Fibroblast of lung (primary cell): ENCODE results near the gene ASXL1. TPM values are rescaled to one million over a fixed set of nuclear protein-coding genes. Genes with fewer than 3 reads are reported as not detected.

Experiments
- DNase-seq, 2 donors: peaks; one replicate each; pipeline versions ENCODE4 v3.0.0 to v3.0.0-alpha.2; 2010; ENCODE audit warnings: low read depth in 2 of 2
- H2AFZ ChIP-seq: 2 replicates; pipeline ENCODE4 v1.5.1; 2012; ENCODE audit warnings: low read length, control low read depth, inconsistent platforms
- H3K27ac ChIP-seq: 2 replicates; pipeline ENCODE4 v1.5.1; 2011; ENCODE audit warnings: low read length, control low read depth; ENCODE audit not compliant: insufficient read depth
- H3K27me3 ChIP-seq: 2 replicates; pipeline ENCODE4 v1.5.1; 2011; ENCODE audit warnings: mild to moderate bottlenecking, low read length; ENCODE audit not compliant: control insufficient read depth, insufficient read depth
- H3K36me3 ChIP-seq: 2 replicates; pipeline ENCODE4 v1.5.1; 2011; ENCODE audit warnings: low read length; ENCODE audit not compliant: control insufficient read depth, insufficient read depth
- H3K4me1 ChIP-seq: 2 replicates; pipeline ENCODE4 v1.5.1; 2011; ENCODE audit warnings: low read length; ENCODE audit not compliant: control insufficient read depth, insufficient read depth; ENCODE audit errors: extremely low read depth
- H3K4me2 ChIP-seq: 2 replicates; pipeline ENCODE4 v1.5.1; 2011; ENCODE audit warnings: low read length, control low read depth; ENCODE audit not compliant: insufficient read depth; ENCODE audit errors: extremely low read depth
- H3K4me3 ChIP-seq, 4 experiments: fragments of 200-600 bp in 1 of 4; sonication (generic) in 1 of 4; replicated peaks in 1 of 4; 2 replicates each; pipeline ENCODE4 v1.5.1; 2011 to 2016; ENCODE audit warnings: low read length in 4 of 4, low read depth in 3 of 4, mild to moderate bottlenecking in 3 of 4, control low read depth in 2 of 4, inconsistent platforms in 1 of 4, mixed read lengths in 1 of 4; ENCODE audit not compliant: insufficient read depth in 1 of 4; ENCODE audit errors: control extremely low read depth in 1 of 4
- H3K79me2 ChIP-seq: 2 replicates; pipeline ENCODE4 v1.5.1; 2012; ENCODE audit warnings: mild to moderate bottlenecking, low read length, inconsistent platforms; ENCODE audit not compliant: control insufficient read depth, insufficient read depth
- H3K9ac ChIP-seq: 2 replicates; pipeline ENCODE4 v1.5.1; 2011; ENCODE audit warnings: mild to moderate bottlenecking, low read length, control low read depth; ENCODE audit not compliant: insufficient read depth
- H3K9me3 ChIP-seq: 2 replicates; pipeline ENCODE4 v1.5.1; 2012; ENCODE audit warnings: low read depth, low read length; ENCODE audit not compliant: control insufficient read depth, insufficient read depth
- H4K20me1 ChIP-seq: 2 replicates; pipeline ENCODE4 v1.5.1; 2011; ENCODE audit warnings: low read length; ENCODE audit not compliant: control insufficient read depth, insufficient read depth; ENCODE audit errors: extremely low read depth
- EZH2 ChIP-seq: IDR thresholded peaks from 2 replicates; pipeline ENCODE4 v1.5.1; 2012; ENCODE audit warnings: low read length, control low read depth, mild to moderate bottlenecking; ENCODE audit errors: missing control alignments
- polyA plus RNA-seq, 2 donors: library from polyadenylated mRNA; depleted of rRNA in 1 of 2; stranded (reverse) in 1 of 2; unstranded in 1 of 2; fragments of >200 nt; gene quantifications; 2 replicates each; pipeline ENCODE4 v1.2.1, GENCODE V29; 2011 to 2012; ENCODE audit warnings: missing spikeins in 1 of 2
- total RNA-seq: library from RNA; depleted of rRNA; stranded (reverse); fragments of >200 nt; gene quantifications from 2 replicates; pipeline ENCODE4 v1.2.1, GENCODE V29; 2014
- TF ChIP-seq, protein P1 (sequence below), 2 donors: IDR thresholded peaks in 1 of 2; conservative IDR thresholded peaks in 1 of 2; 1 replicate in 1 of 2; 2 replicates in 1 of 2; pipeline ENCODE4 v1.5.1; 2011 to 2012; ENCODE audit warnings: low read length in 2 of 2, control low read depth in 1 of 2, inconsistent platforms in 1 of 2, low read depth in 1 of 2, mild to moderate bottlenecking in 1 of 2

ASXL1 gene
- total and polyA plus RNA-seq, 2 donors (not counting 1 experiment from before 2014, with no cell fraction given): 38.0 to 41.1 TPM

DNA sequence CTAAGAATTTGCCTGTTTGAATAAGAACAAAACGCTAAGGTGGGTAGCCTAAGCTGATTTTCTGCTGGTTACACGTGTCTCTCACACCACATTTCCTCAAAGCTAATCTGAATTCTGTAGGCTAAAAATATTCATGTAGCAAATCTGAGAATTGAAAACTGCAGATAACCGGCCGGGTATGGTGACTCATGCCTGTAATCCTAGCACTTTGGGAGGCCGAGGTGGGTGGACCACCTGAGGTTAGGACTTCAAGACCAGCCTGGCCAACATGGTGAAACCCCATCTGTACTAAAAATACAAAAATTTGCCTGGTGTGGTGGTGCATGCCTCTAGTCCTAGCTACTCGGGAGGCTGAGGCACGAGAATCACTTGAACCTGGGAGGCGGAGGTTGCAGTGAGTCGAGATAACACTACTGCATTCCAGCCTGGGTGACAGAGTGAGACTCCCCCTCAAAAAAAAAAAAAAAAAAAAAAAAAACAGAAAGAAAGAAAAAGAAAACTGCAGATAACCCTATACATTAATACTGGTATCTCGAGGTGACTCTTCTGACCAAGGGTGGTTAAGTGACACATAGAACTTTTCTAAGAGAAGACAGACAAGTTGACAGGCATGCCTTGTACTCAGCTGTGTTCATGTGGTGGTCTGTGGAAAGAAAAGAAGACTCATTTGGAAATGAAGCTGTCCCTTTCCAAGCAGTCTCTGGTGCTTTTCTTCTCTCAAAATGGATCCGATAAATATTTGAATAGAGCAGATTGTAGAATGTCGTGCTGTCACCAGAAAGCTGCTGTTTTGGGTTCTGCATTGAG lies 24.7 kb upstream of the ASXL1 start:
- peak in 1 of 2 donors; percentile 43 for DNase-seq
- no peak overlapping the region for H3K9ac ChIP-seq
- H3K9me3 ChIP-seq: no peaks in the 10 kb centered on the region
- H2AFZ ChIP-seq: no peak overlapping the region
- H3K36me3 ChIP-seq: peaks cover 3% of the 10 kb centered on the region
- no peaks in the 10 kb centered on the region for H4K20me1 ChIP-seq
- no peak for TF ChIP-seq EZH2
- TF ChIP-seq, protein P1, sequence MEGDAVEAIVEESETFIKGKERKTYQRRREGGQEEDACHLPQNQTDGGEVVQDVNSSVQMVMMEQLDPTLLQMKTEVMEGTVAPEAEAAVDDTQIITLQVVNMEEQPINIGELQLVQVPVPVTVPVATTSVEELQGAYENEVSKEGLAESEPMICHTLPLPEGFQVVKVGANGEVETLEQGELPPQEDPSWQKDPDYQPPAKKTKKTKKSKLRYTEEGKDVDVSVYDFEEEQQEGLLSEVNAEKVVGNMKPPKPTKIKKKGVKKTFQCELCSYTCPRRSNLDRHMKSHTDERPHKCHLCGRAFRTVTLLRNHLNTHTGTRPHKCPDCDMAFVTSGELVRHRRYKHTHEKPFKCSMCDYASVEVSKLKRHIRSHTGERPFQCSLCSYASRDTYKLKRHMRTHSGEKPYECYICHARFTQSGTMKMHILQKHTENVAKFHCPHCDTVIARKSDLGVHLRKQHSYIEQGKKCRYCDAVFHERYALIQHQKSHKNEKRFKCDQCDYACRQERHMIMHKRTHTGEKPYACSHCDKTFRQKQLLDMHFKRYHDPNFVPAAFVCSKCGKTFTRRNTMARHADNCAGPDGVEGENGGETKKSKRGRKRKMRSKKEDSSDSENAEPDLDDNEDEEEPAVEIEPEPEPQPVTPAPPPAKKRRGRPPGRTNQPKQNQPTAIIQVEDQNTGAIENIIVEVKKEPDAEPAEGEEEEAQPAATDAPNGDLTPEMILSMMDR (conservative IDR thresholded peaks at IDR 0.05 in 1 of 2, IDR thresholded peaks at IDR 0.05 in 1 of 2; ENCODE audit: low read depth in 1 of 2, low read length in 2 of 2): no peak
- H3K79me2 ChIP-seq: no peaks in the 10 kb centered on the region
- H3K27ac ChIP-seq: no peak overlapping the region
- no peak overlapping the region for H3K4me2 ChIP-seq
- H3K27me3 ChIP-seq: no peaks in the 10 kb centered on the region
- H3K4me1 ChIP-seq: peaks cover 4% of the 10 kb centered on the region
- no peak overlapping the region for H3K4me3 ChIP-seq

DNA sequence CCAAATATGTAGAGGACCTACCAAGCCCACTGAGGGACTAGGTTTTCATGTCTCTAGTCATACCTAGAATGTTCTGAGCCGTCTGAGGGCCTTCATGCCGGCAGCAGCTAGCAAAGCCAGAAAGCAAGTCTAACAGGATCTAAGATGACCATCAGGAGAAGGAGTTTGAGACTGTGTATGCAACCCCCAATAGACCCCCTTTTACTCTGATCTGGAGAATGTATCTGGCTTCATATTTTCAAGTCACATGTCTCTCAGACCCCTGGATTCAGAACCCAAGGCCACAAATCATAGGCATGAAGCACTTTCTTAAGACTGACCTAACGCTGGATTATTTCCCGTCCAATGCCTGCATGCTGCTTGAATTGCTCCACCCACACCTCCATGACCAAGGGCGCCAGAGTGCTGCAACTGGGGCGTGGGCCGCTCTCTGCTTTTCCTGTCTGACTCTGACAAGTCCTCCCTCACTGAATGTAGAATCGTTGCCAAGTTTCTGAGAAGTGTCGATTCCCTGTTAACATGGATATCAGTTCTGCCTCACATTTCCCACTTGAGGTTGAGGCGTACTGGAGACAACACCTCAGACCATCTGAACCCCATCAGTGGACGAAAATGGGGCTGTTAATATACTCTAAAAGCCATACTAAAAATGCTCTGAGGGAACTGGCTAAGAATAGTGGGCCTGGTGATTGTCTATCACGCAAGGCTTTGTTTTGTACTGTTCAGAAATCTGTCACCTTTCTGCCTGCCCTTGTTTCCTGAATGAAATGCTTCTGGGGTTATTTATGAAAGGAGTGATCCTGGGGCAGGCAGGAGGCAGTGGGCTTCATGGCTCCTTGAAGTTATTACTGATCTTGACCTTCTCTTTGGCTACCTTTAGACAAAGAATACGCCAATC lies 23.9 kb upstream of the ASXL1 start:
- no peak overlapping the region for H3K27ac ChIP-seq
- TF ChIP-seq EZH2: no peak
- TF ChIP-seq, protein P1 (conservative IDR thresholded peaks at IDR 0.05 in 1 of 2, IDR thresholded peaks at IDR 0.05 in 1 of 2; ENCODE audit: low read depth in 1 of 2, low read length in 2 of 2): no peak
- no peaks in the 10 kb centered on the region for H3K27me3 ChIP-seq
- H3K9me3 ChIP-seq: no peaks in the 10 kb centered on the region
- H3K4me1 ChIP-seq: peaks cover 4% of the 10 kb centered on the region
- H3K4me3 ChIP-seq: no peak overlapping the region
- DNase-seq: peak in 1 of 2 donors; percentile 8
- no peaks in the 10 kb centered on the region for H4K20me1 ChIP-seq
- H3K9ac ChIP-seq: no peak overlapping the region
- H3K36me3 ChIP-seq: peaks cover 3% of the 10 kb centered on the region
- no peak overlapping the region for H3K4me2 ChIP-seq
- no peak overlapping the region for H2AFZ ChIP-seq
- H3K79me2 ChIP-seq: no peaks in the 10 kb centered on the region

DNA sequence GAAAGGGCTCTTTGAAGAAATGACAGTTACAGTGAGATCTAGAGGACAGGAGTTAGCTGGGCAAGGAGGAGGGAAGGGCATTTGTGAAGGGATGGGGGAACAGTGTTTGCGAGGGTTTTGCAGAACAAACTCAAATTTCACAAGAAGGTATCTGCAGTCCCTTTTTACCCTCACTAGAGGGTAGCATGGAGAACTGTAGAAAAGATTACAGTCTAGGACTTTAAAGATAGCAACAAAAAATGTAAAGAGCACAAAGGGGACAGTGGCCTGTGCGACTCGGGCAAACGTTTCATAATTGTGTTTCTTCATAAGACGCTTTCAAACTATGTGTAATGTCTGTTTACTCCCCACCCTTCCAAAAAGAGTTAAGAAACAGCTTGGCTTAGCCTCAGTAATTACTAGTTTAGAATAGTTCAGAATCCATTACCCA lies 21.2 kb upstream of the ASXL1 start:
- H3K9me3 ChIP-seq: no peaks in the 10 kb centered on the region
- TF ChIP-seq, protein P1 (conservative IDR thresholded peaks at IDR 0.05 in 1 of 2, IDR thresholded peaks at IDR 0.05 in 1 of 2; ENCODE audit: low read depth in 1 of 2, low read length in 2 of 2): peak; percentile 57 to 77
- no peak for TF ChIP-seq EZH2
- H3K79me2 ChIP-seq: no peaks in the 10 kb centered on the region
- peaks cover 3% of the 10 kb centered on the region for H3K36me3 ChIP-seq
- no peaks in the 10 kb centered on the region for H4K20me1 ChIP-seq
- H3K27ac ChIP-seq: no peak overlapping the region
- H2AFZ ChIP-seq: no peak overlapping the region
- H3K4me3 ChIP-seq: no peak overlapping the region
- peak; percentile 30 to 69 for DNase-seq
- no peaks in the 10 kb centered on the region for H3K27me3 ChIP-seq
- H3K4me2 ChIP-seq: no peak overlapping the region
- peaks cover 4% of the 10 kb centered on the region for H3K4me1 ChIP-seq
- H3K9ac ChIP-seq: no peak overlapping the region
